Measurements from ENCODE around the gene PIK3AP1.
A peak's percentile ranks its signal among the peaks of the same experiment; 100 is the strongest.
"Not testable (repeated sequence)": the region's sequence is repeated elsewhere in the genome, so short reads cannot be mapped to it uniquely, and the experiment has no call there.

Gene PIK3AP1

GRCh38 chr10:96595741-96596140, 124.6 kb downstream of the PIK3AP1 start:
- H3K4me3 ChIP-seq = no peak overlapping the region
- no peak overlapping the region for H3K27ac ChIP-seq

GRCh38 chr10:96591946-96592345, 128.4 kb downstream of the PIK3AP1 start:
- H3K27ac ChIP-seq = no peak overlapping the region
- no peak overlapping the region for H3K4me3 ChIP-seq

- peak overlapping the region in 2 of 21 experiments; percentile 98 to 99 for H3K27ac ChIP-seq
- no peak overlapping the region for H3K4me3 ChIP-seq
These were observed 131.5 kb downstream of the PIK3AP1 start for GRCh38 chr10:96588616-96589419.

GRCh38 chr10:96588060-96588554, 132.2 kb downstream of the PIK3AP1 start:
- peak overlapping the region in 18 of 21 experiments; percentile 92 to 100 (median 98) for H3K27ac ChIP-seq
- H3K4me3 ChIP-seq = peak overlapping the region in 4 of 7 experiments; percentile 63 to 99 (median 86)

GRCh38 chr10:96587264-96588059, 132.9 kb downstream of the PIK3AP1 start:
- H3K4me3 ChIP-seq = peak overlapping the region; percentile 63 to 99 (median 77)
- H3K27ac ChIP-seq = peak overlapping the region; percentile 92 to 100 (median 98)

GRCh38 chr10:96586419-96587263, 133.7 kb downstream of the PIK3AP1 start, which contains the start of gene TM9SF3:
TSS of gene TM9SF3 (minus strand) at chr10:96587012. CDS start at chr10:96586835, 177 bp downstream.
- peak within 1 kb of the TSS; percentile 63 to 99 (median 77) for H3K4me3 ChIP-seq
- peak within 1 kb of the TSS; percentile 93 to 100 (median 98) for H3K27ac ChIP-seq

GRCh38 chr10:96585736-96586418, 134.4 kb downstream of the PIK3AP1 start:
- H3K4me3 ChIP-seq = peak overlapping the region; percentile 63 to 99 (median 77)
- peak overlapping the region; percentile 93 to 100 (median 98) for H3K27ac ChIP-seq

- H3K4me3 ChIP-seq = no peak overlapping the region
- H3K27ac ChIP-seq = no peak overlapping the region
These were observed 135.8 kb downstream of the PIK3AP1 start for GRCh38 chr10:96584474-96584873.

GRCh38 chr10:96584035-96584434, 136.3 kb downstream of the PIK3AP1 start:
- Histone ChIP-seq H3K4me3 (no peak overlapping the region), H3K27ac (no peak overlapping the region)

GRCh38 chr10:96579133-96579532, 141.2 kb downstream of the PIK3AP1 start:
- H3K27ac ChIP-seq = no peak overlapping the region
- H3K4me3 ChIP-seq = no peak overlapping the region

- Histone ChIP-seq H3K4me3 (no peak overlapping the region), H3K27ac (no peak overlapping the region)
These were observed 141.7 kb downstream of the PIK3AP1 start for GRCh38 chr10:96578633-96579032.

- Histone ChIP-seq H3K4me3 (no peak overlapping the region), H3K27ac (no peak overlapping the region)
These were observed 142.3 kb downstream of the PIK3AP1 start for GRCh38 chr10:96578022-96578421.

- H3K27ac ChIP-seq = no peak overlapping the region
- H3K4me3 ChIP-seq = no peak overlapping the region
These were observed 143.2 kb downstream of the PIK3AP1 start for GRCh38 chr10:96577069-96577468.

GRCh38 chr10:96576277-96576980, 143.9 kb downstream of the PIK3AP1 start:
- no peak overlapping the region for H3K4me3 ChIP-seq
- H3K27ac ChIP-seq = no peak overlapping the region

GRCh38 chr10:96574564-96574963, 145.8 kb downstream of the PIK3AP1 start:
- not testable (repeated sequence) for H3K27ac ChIP-seq, H3K4me3 ChIP-seq

GRCh38 chr10:96573036-96573435, 147.3 kb downstream of the PIK3AP1 start:
- Histone ChIP-seq H3K4me3 (no peak overlapping the region), H3K27ac (no peak overlapping the region)

GRCh38 chr10:96570983-96571964, 149.0 kb downstream of the PIK3AP1 start:
- no peak overlapping the region for H3K27ac ChIP-seq
- H3K4me3 ChIP-seq = no peak overlapping the region

Measured in skin epidermis (tissue), 12 donors.